GM19351 (cell line): ENCODE measurements around the gene CHD8.

Source experiments
- ATAC-seq: cut with Tn5 transposase; IDR thresholded peaks from one replicate; pipeline ENCODE4 v1.9.1; 2021; ENCODE audit warnings: mild to moderate bottlenecking, moderate library complexity; ENCODE audit not compliant: unreplicated experiment

CHD8 gene

GRCh38 chr14:21437063-21437901 is 18.6 kb downstream of the CHD8 start:
- peak; percentile 99 for ATAC-seq

- ATAC-seq, result no peak
Observed at GRCh38 chr14:21436567-21437062, 19.3 kb downstream of the CHD8 start.

GRCh38 chr14:21431126-21431525 is 24.8 kb downstream of the CHD8 start:
- no peak for ATAC-seq

- ATAC-seq, result no peak
Observed at GRCh38 chr14:21428930-21429329, 27.0 kb downstream of the CHD8 start.

GRCh38 chr14:21426692-21427091 is 29.2 kb downstream of the CHD8 start:
- ATAC-seq, result no peak

GRCh38 chr14:21419528-21419927 is 36.4 kb downstream of the CHD8 start:
- no peak for ATAC-seq

DNA sequence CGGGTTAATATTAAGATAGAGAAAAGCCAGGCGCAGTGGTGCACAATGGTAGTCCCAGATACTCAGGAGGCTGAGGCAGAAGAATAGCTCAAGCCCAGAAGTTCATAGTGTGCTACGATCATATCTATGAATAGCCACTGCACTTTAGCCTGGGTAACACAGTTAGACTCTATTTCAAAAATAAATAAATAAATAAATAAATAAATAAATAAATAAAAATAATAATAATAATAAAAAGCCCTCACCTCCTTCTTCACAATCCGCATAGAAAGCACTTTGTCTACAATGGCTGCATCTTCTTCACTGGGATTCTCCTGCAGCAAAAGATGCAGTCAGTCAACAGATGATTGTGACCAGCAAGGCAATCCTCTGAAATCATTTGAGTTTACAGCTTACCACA is 40.6 kb downstream of the CHD8 start:
- no peak for ATAC-seq

DNA sequence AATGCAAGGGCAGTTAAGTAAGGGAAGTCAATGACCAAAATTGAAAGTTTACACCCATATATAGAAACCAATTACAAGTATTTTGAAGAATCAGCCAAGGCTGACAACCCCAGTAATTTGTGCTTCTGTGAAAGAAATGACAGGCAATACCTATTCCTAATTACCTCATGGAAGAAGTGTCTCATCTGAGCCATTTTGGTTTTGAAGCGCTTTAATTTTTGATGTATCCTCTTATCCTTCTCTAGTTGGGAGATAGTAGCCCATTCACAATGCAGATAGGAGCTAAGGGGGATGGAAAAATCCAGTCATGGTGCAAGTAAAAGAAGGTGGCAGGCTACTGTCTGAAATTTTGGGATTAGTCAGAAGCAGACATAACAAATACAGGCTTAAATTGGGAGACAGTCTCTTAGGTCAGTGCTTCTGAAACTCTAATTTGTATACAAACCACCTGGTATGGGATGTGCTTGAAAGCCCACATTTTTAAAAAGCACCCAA is 41.7 kb downstream of the CHD8 start:
- ATAC-seq, result peak; percentile 59

DNA sequence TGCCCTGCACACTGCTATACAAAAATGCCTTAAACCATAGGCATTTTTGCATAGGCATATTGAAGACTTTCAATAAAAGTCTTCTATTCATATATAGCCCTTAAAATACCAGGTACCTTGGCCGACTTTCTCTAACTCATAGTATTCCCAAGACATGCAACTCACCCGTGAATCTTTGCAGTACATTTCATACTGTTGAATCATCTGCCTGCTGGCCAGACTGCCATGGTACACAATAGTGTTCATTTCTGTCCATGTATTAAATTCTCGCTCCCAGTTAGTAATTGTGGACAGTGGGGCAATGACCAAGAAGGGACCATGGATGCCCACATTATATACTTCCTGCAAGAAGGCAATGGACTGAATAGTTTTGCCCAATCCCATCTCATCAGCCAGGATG is 47.8 kb downstream of the CHD8 start:
- no peak for ATAC-seq

DNA sequence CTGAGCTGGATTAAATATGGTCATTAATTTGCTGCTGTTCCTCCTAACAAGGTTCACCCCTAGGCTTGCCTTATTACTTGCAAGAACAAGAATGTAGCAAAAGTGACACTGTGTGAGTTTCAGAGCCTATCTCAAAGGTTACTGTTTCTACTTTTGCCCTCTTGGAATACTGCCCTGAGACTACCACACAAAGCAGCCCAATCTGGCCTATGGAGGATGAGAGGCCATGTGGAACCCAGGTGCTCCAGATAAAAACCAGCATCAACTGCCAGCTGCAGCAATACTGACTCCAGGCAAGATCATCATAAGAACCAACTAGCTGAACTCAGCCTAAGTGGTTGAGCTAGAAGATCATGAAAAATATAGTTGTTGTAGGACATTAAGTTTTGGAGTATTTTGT is 49.7 kb downstream of the CHD8 start:
- no peak for ATAC-seq

DNA sequence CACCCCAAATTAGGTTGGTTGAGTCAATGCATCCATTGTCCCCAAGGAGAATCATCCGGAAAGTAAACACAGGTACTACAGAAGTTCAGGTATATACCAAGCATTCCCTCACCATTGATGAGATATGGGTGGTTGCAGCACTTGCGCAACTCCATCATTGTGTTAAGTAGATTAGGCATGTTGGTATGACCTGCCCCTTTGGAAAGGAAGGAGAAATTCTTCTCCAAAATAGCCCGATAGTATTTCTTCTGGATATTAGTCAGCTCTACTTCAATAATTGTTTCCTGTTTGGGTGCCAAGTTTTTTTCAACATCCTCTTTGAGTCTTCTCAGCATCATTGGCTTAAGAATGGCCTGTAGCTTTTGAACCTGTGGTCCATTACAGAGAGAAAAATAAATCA is 50.8 kb downstream of the CHD8 start:
- ATAC-seq, result no peak

- no peak for ATAC-seq
Observed at GRCh38 chr14:21399311-21399870, 56.5 kb downstream of the CHD8 start.

DNA sequence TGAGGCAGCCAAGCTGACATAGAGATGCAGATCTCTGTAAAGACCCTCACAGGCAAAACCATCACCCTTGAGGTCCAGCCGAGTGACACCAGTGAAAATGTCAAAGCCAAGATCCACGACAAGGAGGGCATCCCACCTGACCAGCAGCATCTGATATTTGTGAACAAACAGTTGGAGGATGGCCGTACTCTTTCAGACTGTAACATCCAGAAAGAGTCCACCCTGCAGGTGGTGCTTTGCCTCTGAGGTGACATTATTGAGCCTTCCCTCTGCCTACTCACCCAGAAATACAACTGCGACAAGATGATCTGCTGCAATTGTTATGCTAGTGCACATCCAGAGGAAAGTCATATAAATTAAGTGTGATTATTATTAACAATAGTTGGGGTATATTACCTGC is 57.0 kb downstream of the CHD8 start:
- ATAC-seq, result no peak

DNA sequence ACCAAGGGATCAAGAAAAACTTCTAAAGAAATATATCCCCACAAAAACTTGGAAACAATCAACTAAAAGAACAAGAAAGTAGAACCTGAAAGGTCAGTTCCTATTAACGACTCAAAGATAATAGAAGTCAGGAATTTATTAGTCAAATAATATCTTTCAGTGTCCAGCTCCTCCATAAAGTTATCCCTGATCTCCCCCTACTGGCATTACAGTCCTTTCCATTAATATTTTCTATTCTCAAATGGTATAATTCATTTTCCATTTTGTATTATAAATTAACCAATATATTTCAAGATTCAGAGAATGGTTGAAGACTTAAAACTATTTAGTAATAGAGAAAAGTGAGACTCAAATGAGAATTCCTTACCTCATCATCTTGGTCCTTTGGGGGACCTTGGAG is 60.5 kb downstream of the CHD8 start:
- ATAC-seq, result no peak

DNA sequence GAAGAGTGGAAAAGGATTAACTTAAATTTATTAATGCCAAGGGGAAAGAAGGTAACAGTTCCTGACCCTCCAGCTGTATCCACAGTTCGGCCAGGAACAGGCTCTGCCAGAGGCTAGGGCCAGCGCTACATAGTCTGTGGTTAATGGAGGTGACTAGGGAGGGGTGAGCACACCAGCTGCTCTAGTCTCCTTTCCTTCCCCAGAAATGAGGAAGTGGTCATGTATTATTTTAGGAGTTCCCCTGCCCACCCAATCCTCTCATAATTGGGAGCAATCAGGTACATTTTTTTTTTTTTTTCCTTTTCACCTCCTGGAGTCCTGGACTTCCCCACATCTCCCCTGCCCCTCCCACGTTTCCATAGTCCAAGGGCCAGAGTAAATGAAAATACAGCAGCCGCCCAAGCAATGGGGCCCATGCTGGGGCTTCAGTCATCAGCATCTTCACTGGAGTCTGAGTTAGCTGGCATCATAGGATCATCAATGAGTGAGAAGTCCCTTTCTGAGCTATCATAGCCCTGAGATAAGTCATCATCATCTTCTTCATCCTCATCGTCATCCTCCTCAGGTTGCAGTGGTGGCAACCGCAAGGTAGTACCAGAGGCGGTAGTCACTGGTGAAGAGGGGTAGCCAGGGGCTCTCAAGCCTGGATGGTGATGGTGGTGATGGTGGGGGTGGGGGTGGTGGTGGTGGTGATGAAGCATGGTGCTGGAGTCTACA is 70.6 kb downstream of the CHD8 start:
- no peak for ATAC-seq

GRCh38 chr14:21384494-21384851 is 71.5 kb downstream of the CHD8 start:
- ATAC-seq, result peak; percentile 25

DNA sequence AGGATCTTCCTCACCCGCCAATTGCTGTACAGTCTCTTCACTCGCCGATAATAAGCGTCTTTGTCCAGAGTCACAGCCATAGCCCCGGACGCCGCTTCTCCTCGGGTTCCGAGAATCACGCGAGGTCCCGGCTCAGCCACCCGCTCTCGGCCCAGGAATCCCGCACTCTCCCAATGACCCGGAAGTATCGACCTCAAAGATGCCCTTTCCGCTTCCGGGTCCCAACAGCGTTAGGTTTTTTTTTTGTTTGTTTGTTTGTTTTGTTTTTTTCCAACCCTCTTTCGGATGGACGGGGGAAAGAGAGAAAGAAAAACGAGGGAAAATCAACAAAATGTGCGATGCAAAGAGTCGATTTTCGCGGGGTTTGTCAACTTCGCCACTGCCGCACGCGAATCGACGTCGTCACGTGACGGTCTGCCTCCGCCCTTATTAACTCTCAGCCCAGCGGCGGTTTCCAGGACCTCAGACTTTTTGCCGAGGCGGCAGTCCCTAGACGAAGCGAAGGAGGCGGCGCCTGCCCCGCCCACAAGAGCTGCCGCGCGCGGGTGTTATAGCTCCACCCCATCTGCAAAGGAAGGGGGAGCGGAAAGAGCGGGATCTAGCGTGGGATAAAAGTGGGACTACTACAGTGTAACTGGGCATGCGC is 72.0 kb downstream of the CHD8 start, which contains the start of gene SUPT16H:
Gene SUPT16H, minus strand, starts transcription at position 172 of the 646 bp plus-strand sequence. Its CDS starts 92 bp downstream, at position 80.
- ATAC-seq, result peak; percentile 86

GRCh38 chr14:21382886-21383847 is 72.8 kb downstream of the CHD8 start:
- ATAC-seq, result peak; percentile 30

- no peak for ATAC-seq
Observed at GRCh38 chr14:21382095-21382494, 73.8 kb downstream of the CHD8 start.

DNA sequence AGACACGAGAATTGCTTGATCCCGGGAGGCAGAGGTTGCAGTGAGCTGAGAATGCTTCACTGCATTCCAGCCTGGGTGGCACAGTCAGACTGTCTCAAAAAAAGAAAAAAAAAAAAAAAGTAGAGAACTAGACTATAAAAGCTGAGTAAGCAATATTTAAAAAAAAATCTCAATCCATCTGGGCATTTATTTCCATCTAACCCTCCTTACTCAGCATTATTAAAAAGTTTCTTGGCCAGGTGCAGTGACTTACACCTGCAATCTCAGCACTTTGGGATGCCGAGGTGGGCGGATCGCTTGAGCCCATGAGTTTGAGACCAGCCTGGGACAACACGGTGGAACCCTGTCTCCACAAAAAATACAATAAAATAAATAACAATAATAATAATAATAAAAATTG is 76.6 kb downstream of the CHD8 start:
- ATAC-seq, result no peak
